BJ (cell line): ENCODE results near the gene PRXL2B. TPM values are rescaled to one million over a fixed set of nuclear protein-coding genes. Genes with fewer than 3 reads are reported as not detected.

Source experiments
- CTCF ChIA-PET: fragments of 350-600 bp; formaldehyde crosslinking; extraction: SDS; loops from one replicate; lab custom pipeline; 2021; ENCODE audit warnings: antibody characterized with exemption, inconsistent platforms; lab: Yijun Ruan, JAX
- POLR2A ChIA-PET: fragments of 300-600 bp; sonication (Branson Sonifier 250); formaldehyde crosslinking; extraction: SDS; loops from one replicate; lab custom pipeline; 2021; ENCODE audit warnings: antibody characterized with exemption; lab: Charles Lee
- DNase-seq: peaks from one replicate; pipeline ENCODE4 v3.0.0-alpha.2; 2011; ENCODE audit warnings: low read depth
- H3K27me3 ChIP-seq: 2 replicates; pipeline ENCODE4 v1.6.0; 2011; ENCODE audit warnings: low read length; ENCODE audit not compliant: control insufficient read depth, insufficient read depth
- H3K36me3 ChIP-seq: 2 replicates; pipeline ENCODE4 v1.5.1; 2011; ENCODE audit warnings: low read length; ENCODE audit not compliant: control insufficient read depth, insufficient read depth
- H3K4me3 ChIP-seq: 2 replicates; pipeline ENCODE4 v1.5.1; 2011; ENCODE audit warnings: low read depth, mild to moderate bottlenecking, control low read depth, low read length
- CTCF ChIP-seq: IDR thresholded peaks from 2 replicates; pipeline ENCODE4 v1.5.1; 2011; ENCODE audit warnings: low read depth, mild to moderate bottlenecking, control low read depth, inconsistent platforms, low read length, moderate library complexity; ENCODE audit not compliant: insufficient read depth
- polyA plus RNA-seq: library from polyadenylated mRNA; depleted of rRNA; stranded (reverse); fragments of >200 nt; gene quantifications from 2 replicates; pipeline ENCODE4 v1.2.3, GENCODE V29; 2011

Gene PRXL2B
- polyA plus RNA-seq, 1 experiment, result 16.1 TPM

- TF ChIP-seq CTCF, result no peak
- CTCF ChIA-PET, result no interaction called here
- DNase-seq, result no peak
- POLR2A ChIA-PET, result no interaction called here
- H3K36me3 ChIP-seq, result no peaks in the 10 kb centered on the region
- H3K4me3 ChIP-seq, result no peak overlapping the region
- no peaks in the 10 kb centered on the region for H3K27me3 ChIP-seq
Observed at GRCh38 chr1:2595812-2596529, 9.4 kb downstream of the PRXL2B start.

GRCh38 chr1:2596530-2597333 lies 10.2 kb downstream of the PRXL2B start:
- Histone ChIP-seq H3K27me3 (no peaks in the 10 kb centered on the region), H3K36me3 (no peaks in the 10 kb centered on the region), H3K4me3 (no peak overlapping the region)
- DNase-seq, result no peak
- ChIA-PET POLR2A (no interaction called here), CTCF (no interaction called here)
- no peak for TF ChIP-seq CTCF

GRCh38 chr1:2597441-2598328 lies 11.1 kb downstream of the PRXL2B start:
- TF ChIP-seq CTCF, result no peak
- H3K27me3 ChIP-seq, result no peaks in the 10 kb centered on the region
- no peaks in the 10 kb centered on the region for H3K36me3 ChIP-seq
- DNase-seq, result no peak
- no peak overlapping the region for H3K4me3 ChIP-seq
- ChIA-PET POLR2A (no interaction called here), CTCF (interaction anchor here (0.6 kb wide), 1 partner anchor 152 kb away, joined by 3 read pairs; no protein-coding TSS in a partner anchor)

GRCh38 chr1:2598329-2598931 lies 11.9 kb downstream of the PRXL2B start:
- H3K36me3 ChIP-seq, result no peaks in the 10 kb centered on the region
- no peak overlapping the region for H3K4me3 ChIP-seq
- no peaks in the 10 kb centered on the region for H3K27me3 ChIP-seq
- POLR2A ChIA-PET, result no interaction called here
- no peak for TF ChIP-seq CTCF
- no peak for DNase-seq
- CTCF ChIA-PET, result no interaction called here
